ENCODE measurements around the gene RBMS3. TPM values are rescaled to one million over a fixed set of nuclear protein-coding genes. Genes with fewer than 3 reads are reported as not detected.

The RBMS3 gene
- total RNA-seq, 1 experiment from 2014 or later, result 8.7 TPM

DNA sequence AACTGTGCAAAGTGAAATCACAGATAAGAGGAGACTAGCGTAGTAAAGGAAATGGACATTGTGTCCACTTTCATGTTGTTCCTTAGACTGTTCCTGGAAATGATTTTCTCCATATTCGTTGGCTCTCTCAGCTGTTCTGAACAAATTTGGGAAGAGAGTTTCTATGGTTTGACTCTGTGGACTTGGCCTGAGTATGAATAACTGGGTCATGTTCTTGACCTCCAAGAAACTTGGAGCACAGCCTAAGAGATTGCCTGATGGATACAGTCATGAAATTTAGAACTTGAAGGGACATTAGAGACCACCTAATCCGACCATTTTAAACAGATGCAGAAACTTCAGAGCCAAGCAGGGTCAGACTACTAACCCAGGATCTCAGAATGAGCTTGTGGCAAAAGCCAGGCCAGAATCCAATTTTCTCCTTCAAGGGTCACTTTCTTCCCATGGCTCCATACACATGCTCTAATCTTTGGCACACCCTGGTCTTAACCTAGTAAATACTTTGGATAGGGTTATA lies 430.4 kb downstream of the RBMS3 start:
- DNase-seq (ENCODE audit: low spot score) (no peak), ATAC-seq (no peak)
- Mint-ChIP-seq H3K36me3 (no peaks in the 10 kb centered on the region), H3K27me3 (ENCODE audit: low read depth) (no peaks in the 10 kb centered on the region), H3K4me1 (peaks cover 10% of the 10 kb centered on the region), H3K27ac (no peak overlapping the region), H3K4me3 (no peak overlapping the region), H3K9me3 (no peaks in the 10 kb centered on the region)
- TF ChIP-seq NR3C1 (CRISPR knock-in tag; conservative IDR thresholded peaks at IDR 0.05; ENCODE audit: low read depth), result no peak
- TF ChIP-seq, protein P1, sequence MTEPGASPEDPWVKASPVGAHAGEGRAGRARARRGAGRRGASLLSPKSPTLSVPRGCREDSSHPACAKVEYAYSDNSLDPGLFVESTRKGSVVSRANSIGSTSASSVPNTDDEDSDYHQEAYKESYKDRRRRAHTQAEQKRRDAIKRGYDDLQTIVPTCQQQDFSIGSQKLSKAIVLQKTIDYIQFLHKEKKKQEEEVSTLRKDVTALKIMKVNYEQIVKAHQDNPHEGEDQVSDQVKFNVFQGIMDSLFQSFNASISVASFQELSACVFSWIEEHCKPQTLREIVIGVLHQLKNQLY (CRISPR knock-in tag; IDR thresholded peaks at IDR 0.05), result no peak
- TF ChIP-seq MYBL2 (CRISPR knock-in tag; IDR thresholded peaks at IDR 0.05), result no peak
- TF ChIP-seq, protein P2, sequence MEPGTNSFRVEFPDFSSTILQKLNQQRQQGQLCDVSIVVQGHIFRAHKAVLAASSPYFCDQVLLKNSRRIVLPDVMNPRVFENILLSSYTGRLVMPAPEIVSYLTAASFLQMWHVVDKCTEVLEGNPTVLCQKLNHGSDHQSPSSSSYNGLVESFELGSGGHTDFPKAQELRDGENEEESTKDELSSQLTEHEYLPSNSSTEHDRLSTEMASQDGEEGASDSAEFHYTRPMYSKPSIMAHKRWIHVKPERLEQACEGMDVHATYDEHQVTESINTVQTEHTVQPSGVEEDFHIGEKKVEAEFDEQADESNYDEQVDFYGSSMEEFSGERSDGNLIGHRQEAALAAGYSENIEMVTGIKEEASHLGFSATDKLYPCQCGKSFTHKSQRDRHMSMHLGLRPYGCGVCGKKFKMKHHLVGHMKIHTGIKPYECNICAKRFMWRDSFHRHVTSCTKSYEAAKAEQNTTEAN (CRISPR knock-in tag; IDR thresholded peaks at IDR 0.05), result no peak
- TF ChIP-seq SP1 (CRISPR knock-in tag; conservative IDR thresholded peaks at IDR 0.05), result no peak
- TF ChIP-seq, protein P3, sequence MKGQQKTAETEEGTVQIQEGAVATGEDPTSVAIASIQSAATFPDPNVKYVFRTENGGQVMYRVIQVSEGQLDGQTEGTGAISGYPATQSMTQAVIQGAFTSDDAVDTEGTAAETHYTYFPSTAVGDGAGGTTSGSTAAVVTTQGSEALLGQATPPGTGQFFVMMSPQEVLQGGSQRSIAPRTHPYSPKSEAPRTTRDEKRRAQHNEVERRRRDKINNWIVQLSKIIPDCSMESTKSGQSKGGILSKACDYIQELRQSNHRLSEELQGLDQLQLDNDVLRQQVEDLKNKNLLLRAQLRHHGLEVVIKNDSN (CRISPR knock-in tag; IDR thresholded peaks at IDR 0.05), result no peak
- TF ChIP-seq GTF2I (CRISPR knock-in tag; conservative IDR thresholded peaks at IDR 0.05), result no peak
- TF ChIP-seq HMGA2 (CRISPR knock-in tag; IDR thresholded peaks at IDR 0.05), result no peak
- TF ChIP-seq ZNF232 (CRISPR knock-in tag; IDR thresholded peaks at IDR 0.05), result no peak
- no peak for TF ChIP-seq PRRX2 (CRISPR knock-in tag; IDR thresholded peaks at IDR 0.05)
- TF ChIP-seq FOXK1 (CRISPR knock-in tag; IDR thresholded peaks at IDR 0.05), result no peak
- TF ChIP-seq ARID4B (CRISPR knock-in tag; IDR thresholded peaks at IDR 0.05; ENCODE audit: borderline replicate concordance), result no peak
- no peak for TF ChIP-seq IRF2 (CRISPR knock-in tag; IDR thresholded peaks at IDR 0.05; ENCODE audit: borderline replicate concordance, low read depth)
- ChIA-PET POLR2A (no interaction called here), CTCF (no interaction called here)

DNA sequence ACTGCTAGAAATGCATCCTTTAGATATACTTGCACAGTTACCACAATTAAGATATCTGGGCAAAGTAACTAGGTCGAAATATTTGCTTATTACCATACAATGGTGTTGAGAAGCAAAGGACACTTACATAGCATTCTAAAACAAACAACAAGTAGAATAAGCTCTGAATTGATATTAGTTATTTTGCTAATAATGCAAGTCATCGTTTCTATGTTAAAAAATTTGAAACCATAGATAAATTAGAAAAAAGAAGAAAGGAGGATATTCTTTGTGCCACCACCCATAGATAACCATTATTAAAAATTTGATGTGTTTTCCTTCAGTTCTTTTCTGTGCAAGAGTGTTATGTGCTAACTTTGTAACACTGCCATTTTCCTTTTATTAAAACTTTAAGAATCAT lies 435.3 kb downstream of the RBMS3 start:
- Mint-ChIP-seq H3K27ac (no peak overlapping the region), H3K27me3 (ENCODE audit: low read depth) (no peaks in the 10 kb centered on the region), H3K4me1 (no peaks in the 10 kb centered on the region), H3K9me3 (0 out of 2 replicates have a peak, but pooled peaks cover 6% of the 10 kb centered on the region), H3K4me3 (no peak overlapping the region), H3K36me3 (no peaks in the 10 kb centered on the region)
- no peak for ATAC-seq
- TF ChIP-seq ATF3 (CRISPR knock-in tag; conservative IDR thresholded peaks at IDR 0.05), result no peak
- ChIA-PET POLR2A (no interaction called here), CTCF (no interaction called here)
- DNase-seq (ENCODE audit: low spot score), result no peak

DNA sequence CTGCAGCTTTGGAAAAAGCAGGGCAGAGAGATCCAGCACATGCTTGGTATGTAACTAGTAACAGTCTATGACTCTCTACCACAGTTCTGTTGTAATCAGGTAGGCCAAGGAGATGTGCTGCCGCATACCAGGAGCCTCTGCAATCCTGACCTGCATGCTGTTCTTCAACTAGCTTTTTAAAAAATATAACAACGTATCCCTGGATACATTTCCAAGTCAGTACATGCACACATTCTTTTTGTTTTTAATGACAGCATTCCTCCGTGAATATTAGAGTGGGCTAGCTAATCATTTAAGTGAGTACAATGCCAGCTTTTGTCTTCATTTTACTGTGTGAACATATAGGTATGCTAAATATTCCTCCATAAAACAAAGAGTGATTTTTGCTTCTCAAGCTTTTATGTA lies 437.8 kb downstream of the RBMS3 start:
- H3K36me3 Mint-ChIP-seq, result no peaks in the 10 kb centered on the region
- DNase-seq (ENCODE audit: low spot score) (no peak), ATAC-seq (no peak)
- peaks cover 11% of the 10 kb centered on the region; the same call in 1 of the 2 replicates for H3K9me3 Mint-ChIP-seq
- POLR2A ChIA-PET, result no interaction called here
- CTCF ChIA-PET, result interaction anchor here (1.3 kb wide), 1 partner anchor 802 kb away, joined by 3 read pairs; no protein-coding TSS in a partner anchor
- no peak overlapping the region for H3K27ac Mint-ChIP-seq
- H3K27me3 Mint-ChIP-seq (ENCODE audit: low read depth), result no peaks in the 10 kb centered on the region
- no peaks in the 10 kb centered on the region for H3K4me1 Mint-ChIP-seq
- no peak overlapping the region for H3K4me3 Mint-ChIP-seq
- no peak for TF ChIP-seq TCF7 (CRISPR knock-in tag; IDR thresholded peaks at IDR 0.05; ENCODE audit: low read depth)
- no peak for TF ChIP-seq IRF2 (CRISPR knock-in tag; IDR thresholded peaks at IDR 0.05; ENCODE audit: borderline replicate concordance, low read depth)
- TF ChIP-seq, protein P1 (CRISPR knock-in tag; IDR thresholded peaks at IDR 0.05), result no peak
- TF ChIP-seq, protein P4, sequence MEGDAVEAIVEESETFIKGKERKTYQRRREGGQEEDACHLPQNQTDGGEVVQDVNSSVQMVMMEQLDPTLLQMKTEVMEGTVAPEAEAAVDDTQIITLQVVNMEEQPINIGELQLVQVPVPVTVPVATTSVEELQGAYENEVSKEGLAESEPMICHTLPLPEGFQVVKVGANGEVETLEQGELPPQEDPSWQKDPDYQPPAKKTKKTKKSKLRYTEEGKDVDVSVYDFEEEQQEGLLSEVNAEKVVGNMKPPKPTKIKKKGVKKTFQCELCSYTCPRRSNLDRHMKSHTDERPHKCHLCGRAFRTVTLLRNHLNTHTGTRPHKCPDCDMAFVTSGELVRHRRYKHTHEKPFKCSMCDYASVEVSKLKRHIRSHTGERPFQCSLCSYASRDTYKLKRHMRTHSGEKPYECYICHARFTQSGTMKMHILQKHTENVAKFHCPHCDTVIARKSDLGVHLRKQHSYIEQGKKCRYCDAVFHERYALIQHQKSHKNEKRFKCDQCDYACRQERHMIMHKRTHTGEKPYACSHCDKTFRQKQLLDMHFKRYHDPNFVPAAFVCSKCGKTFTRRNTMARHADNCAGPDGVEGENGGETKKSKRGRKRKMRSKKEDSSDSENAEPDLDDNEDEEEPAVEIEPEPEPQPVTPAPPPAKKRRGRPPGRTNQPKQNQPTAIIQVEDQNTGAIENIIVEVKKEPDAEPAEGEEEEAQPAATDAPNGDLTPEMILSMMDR (IDR thresholded peaks at IDR 0.05), result no peak
- TF ChIP-seq, protein P5, sequence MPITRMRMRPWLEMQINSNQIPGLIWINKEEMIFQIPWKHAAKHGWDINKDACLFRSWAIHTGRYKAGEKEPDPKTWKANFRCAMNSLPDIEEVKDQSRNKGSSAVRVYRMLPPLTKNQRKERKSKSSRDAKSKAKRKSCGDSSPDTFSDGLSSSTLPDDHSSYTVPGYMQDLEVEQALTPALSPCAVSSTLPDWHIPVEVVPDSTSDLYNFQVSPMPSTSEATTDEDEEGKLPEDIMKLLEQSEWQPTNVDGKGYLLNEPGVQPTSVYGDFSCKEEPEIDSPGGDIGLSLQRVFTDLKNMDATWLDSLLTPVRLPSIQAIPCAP (CRISPR knock-in tag; IDR thresholded peaks at IDR 0.05), result no peak
- TF ChIP-seq, protein P6, sequence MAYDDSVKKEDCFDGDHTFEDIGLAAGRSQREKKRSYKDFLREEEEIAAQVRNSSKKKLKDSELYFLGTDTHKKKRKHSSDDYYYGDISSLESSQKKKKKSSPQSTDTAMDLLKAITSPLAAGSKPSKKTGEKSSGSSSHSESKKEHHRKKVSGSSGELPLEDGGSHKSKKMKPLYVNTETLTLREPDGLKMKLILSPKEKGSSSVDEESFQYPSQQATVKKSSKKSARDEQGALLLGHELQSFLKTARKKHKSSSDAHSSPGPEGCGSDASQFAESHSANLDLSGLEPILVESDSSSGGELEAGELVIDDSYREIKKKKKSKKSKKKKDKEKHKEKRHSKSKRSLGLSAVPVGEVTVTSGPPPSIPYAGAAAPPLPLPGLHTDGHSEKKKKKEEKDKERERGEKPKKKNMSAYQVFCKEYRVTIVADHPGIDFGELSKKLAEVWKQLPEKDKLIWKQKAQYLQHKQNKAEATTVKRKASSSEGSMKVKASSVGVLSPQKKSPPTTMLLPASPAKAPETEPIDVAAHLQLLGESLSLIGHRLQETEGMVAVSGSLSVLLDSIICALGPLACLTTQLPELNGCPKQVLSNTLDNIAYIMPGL (CRISPR knock-in tag; IDR thresholded peaks at IDR 0.05), result no peak
- TF ChIP-seq ESRRA (CRISPR knock-in tag; IDR thresholded peaks at IDR 0.05; ENCODE audit: borderline replicate concordance), result no peak
- no peak for TF ChIP-seq MYBL2 (CRISPR knock-in tag; IDR thresholded peaks at IDR 0.05)

Measured in WTC11 (cell line).